OCI-LY7 (cell line): Measurements from ENCODE around the gene FN3K.

Experiments used
- EZH2phosphoT487 ChIP-seq: fragments of 200-600 bp; sonication (generic); IDR thresholded peaks from 2 replicates; pipeline ENCODE4 v1.6.1; 2018; ENCODE audit warnings: low read depth, borderline replicate concordance, mild to moderate bottlenecking, mixed run types, antibody characterized with exemption, low read length, moderate library complexity, mixed read lengths
- TF ChIP-seq, protein P1 (sequence below): fragments of 200-600 bp; sonication (generic); conservative IDR thresholded peaks from 2 replicates; pipeline ENCODE4 v1.5.1; 2014; ENCODE audit warnings: mild to moderate bottlenecking, antibody characterized with exemption, low read length, moderate library complexity, mixed read lengths

- TF ChIP-seq, protein P1, sequence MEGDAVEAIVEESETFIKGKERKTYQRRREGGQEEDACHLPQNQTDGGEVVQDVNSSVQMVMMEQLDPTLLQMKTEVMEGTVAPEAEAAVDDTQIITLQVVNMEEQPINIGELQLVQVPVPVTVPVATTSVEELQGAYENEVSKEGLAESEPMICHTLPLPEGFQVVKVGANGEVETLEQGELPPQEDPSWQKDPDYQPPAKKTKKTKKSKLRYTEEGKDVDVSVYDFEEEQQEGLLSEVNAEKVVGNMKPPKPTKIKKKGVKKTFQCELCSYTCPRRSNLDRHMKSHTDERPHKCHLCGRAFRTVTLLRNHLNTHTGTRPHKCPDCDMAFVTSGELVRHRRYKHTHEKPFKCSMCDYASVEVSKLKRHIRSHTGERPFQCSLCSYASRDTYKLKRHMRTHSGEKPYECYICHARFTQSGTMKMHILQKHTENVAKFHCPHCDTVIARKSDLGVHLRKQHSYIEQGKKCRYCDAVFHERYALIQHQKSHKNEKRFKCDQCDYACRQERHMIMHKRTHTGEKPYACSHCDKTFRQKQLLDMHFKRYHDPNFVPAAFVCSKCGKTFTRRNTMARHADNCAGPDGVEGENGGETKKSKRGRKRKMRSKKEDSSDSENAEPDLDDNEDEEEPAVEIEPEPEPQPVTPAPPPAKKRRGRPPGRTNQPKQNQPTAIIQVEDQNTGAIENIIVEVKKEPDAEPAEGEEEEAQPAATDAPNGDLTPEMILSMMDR = no peak
- no peak for TF ChIP-seq EZH2phosphoT487
These were observed 42.1 kb upstream of the FN3K start for GRCh38 chr17:82693168-82693867.
